GM11168 (cell line): ENCODE data around the gene LIPM.

Experiments
- in situ Hi-C: fragments of 300-500 bp; cut with MboI; formaldehyde crosslinking; loops from one replicate; pipeline ENCODE4 v1.12.0; 2022; ENCODE audit warnings: low sequenced_read_pairs; ENCODE audit not compliant: unreplicated experiment

Gene LIPM

GRCh38 chr10:88802523-88803285 lies at the start of gene LIPM:
TSS of gene LIPM (plus strand) at chr10:88802730. CDS start at chr10:88802897, 167 bp downstream.
- in situ Hi-C loops: loop anchor here (10.0 kb wide), 1 partner anchor 118 kb away; no protein-coding TSS in a partner anchor

- in situ Hi-C loops: no loop called here
Measured at GRCh38 chr10:88754287-88754686, 48.2 kb upstream of the LIPM start.

- in situ Hi-C loops: no loop called here
Measured at GRCh38 chr10:88755753-88756152, 46.8 kb upstream of the LIPM start.

- in situ Hi-C loops: no loop called here
Measured at GRCh38 chr10:88756660-88757059, 45.9 kb upstream of the LIPM start.

- in situ Hi-C loops: no loop called here
Measured at GRCh38 chr10:88759366-88760101, 43.0 kb upstream of the LIPM start, which contains the start of gene LIPN. TSS of gene LIPN (plus strand) at chr10:88760020. CDS start at chr10:88761406, 1,386 bp downstream.

GRCh38 chr10:88762906-88763305 lies 39.6 kb upstream of the LIPM start:
- in situ Hi-C loops: no loop called here

- in situ Hi-C loops: no loop called here
Measured at GRCh38 chr10:88763441-88763840, 39.1 kb upstream of the LIPM start.

GRCh38 chr10:88764110-88764509 lies 38.4 kb upstream of the LIPM start:
- in situ Hi-C loops: no loop called here

- in situ Hi-C loops: no loop called here
Measured at GRCh38 chr10:88765816-88766215, 36.7 kb upstream of the LIPM start.

GRCh38 chr10:88769384-88769783 lies 33.1 kb upstream of the LIPM start:
- in situ Hi-C loops: no loop called here

GRCh38 chr10:88781206-88781605 lies 21.3 kb upstream of the LIPM start:
- in situ Hi-C loops: no loop called here

- in situ Hi-C loops: no loop called here
Measured at GRCh38 chr10:88782222-88782621, 20.3 kb upstream of the LIPM start.

- in situ Hi-C loops: no loop called here
Measured at GRCh38 chr10:88783724-88784123, 18.8 kb upstream of the LIPM start.

- in situ Hi-C loops: no loop called here
Measured at GRCh38 chr10:88786032-88786770, 16.3 kb upstream of the LIPM start.

GRCh38 chr10:88787463-88787862 lies 15.1 kb upstream of the LIPM start:
- in situ Hi-C loops: no loop called here

- in situ Hi-C loops: no loop called here
Measured at GRCh38 chr10:88788924-88789323, 13.6 kb upstream of the LIPM start.

- in situ Hi-C loops: no loop called here
Measured at GRCh38 chr10:88791924-88792323, 10.6 kb upstream of the LIPM start.

- in situ Hi-C loops: no loop called here
Measured at GRCh38 chr10:88792661-88793060, 9.9 kb upstream of the LIPM start.

- in situ Hi-C loops: no loop called here
Measured at GRCh38 chr10:88793712-88794299, 8.7 kb upstream of the LIPM start.

- in situ Hi-C loops: no loop called here
Measured at GRCh38 chr10:88794731-88795130, 7.8 kb upstream of the LIPM start.
